Glomerular visceral epithelial cell (primary cell): ENCODE data around the gene SCAND1.

Source experiments
- DNase-seq: peaks from one replicate; pipeline ENCODE4 v3.0.0-alpha.2; 2016; ENCODE audit errors: extremely low spot score

Gene SCAND1

DNA sequence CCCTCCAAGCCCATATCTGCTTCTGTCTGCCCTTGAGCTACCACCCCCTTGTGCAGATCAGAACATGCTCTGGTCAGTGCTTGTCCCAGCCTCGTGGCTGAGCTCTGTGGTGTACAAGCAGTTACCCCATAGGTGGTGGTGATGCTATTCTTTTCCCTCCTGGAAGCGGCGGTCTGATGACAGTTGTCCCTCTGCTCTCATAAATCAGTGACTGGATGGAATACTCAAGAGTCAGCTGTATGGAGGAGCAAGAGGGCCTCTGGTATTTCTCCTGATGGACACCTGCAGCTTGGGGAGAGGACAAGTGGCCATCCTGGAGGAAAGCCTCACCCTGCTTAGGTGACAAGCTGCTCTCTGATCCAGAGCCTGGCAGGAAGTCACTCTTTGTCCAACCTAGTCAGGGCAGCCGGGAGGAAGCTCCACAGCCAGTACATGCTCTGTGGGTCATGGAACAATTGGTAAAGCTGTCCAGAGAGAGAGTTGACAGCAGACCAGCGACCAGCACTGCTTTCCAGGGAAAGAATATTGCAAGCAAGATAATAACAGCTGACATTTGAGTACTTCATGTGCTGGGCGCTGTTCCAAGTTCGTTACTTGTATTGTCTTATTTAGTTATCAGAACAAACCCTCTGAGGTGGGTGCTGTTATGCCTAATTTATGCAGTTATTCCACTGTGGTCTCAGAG, 47.1 kb downstream of the SCAND1 start:
- DNase-seq, result no peak

DNA sequence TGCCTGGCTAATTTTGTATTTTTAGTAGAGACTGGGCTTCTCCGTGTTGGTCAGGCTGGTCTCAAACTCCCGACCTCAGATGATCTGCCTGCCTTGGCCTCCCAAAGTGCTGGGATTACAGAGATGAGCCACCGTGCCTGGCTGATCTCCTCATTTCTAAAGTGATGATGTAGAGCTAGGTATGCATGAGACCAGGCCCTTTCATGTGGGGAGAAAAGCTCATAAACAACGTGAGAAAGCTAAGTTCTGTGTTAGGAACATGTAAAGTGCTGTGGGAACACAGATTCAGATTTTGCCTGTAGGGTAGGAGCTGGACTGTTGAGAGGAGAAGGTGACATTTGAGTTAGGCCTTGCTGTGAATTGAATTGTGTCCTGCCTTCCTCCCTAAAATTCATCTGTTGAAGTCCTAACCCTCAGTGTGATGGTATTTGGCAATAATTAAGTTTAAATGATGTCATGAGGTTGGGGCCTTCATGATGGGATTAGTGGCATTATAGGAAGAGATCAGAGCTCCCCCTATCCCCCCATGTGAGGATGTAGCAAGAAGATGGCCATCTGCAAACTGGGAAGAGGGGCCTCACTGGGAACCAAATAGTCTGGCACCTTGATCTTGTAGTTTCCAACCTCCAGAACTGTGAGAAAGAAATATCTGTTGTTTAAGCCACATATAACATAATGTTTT, 49.2 kb downstream of the SCAND1 start:
- DNase-seq, result no peak

- DNase-seq, result no peak
Observed at GRCh38 chr20:35903843-35904242, 50.5 kb downstream of the SCAND1 start.
